Renal pelvis (tissue), 4 donors: ENCODE results near the gene CCDC91. TPM values are rescaled to one million over a fixed set of nuclear protein-coding genes. Genes with fewer than 3 reads are reported as not detected.
"Not testable (repeated sequence)": the region's sequence is repeated elsewhere in the genome, so short reads cannot be mapped to it uniquely, and the experiment has no call there.

ENCODE experiments used
- DNase-seq: peaks from one replicate; pipeline ENCODE4 v3.0.0-alpha.2; 2013
- polyA plus RNA-seq, 3 donors: library from polyadenylated mRNA; unstranded; fragments of 120-200 nt; gene quantifications; one replicate each; pipeline ENCODE4 v1.2.1, GENCODE V29; 2013; ENCODE audit not compliant: insufficient read length in 3 of 3

The CCDC91 gene
- polyA plus RNA-seq, 3 donors: 27.7 to 35.4 (median 33.0) TPM

DNA sequence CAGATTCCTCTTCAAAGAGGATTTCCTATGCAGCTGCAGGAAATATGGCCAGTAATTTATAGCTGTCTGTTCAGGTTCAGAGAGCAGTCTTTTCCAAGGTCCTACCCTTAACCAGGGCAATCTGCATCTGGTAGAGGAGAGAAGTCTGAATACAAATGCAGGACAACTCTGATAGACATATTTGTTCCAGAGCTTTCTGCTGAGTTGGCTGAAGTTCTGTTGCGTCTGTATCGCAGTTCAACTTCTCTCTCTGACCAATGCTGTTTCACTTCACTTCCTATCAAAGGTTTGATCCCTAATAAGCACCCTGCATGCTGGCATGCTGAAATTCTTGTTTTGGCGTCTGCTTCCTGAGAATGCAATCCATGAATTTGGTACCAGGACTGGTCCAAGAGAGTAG is 14.0 kb upstream of the CCDC91 start:
- DNase-seq: no peak

DNA sequence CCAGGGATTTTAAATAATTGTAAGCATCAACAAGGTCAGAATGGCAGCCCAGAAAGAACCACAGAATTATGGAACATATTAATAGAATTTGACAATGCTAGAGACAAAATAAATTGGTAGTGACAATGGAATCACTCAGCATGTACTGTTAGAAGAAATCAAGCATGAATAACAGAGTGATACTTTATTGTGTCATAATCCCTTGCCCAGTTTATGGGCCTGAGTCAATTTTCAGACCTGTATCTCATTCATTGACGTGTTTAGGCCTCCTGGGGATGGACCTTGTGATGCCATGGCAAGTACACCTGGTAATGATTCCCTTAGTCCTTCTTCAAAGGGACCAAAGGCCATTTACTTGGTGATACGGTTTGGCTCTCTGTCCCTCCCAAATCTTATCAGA is 12.8 kb upstream of the CCDC91 start:
- no peak for DNase-seq

DNA sequence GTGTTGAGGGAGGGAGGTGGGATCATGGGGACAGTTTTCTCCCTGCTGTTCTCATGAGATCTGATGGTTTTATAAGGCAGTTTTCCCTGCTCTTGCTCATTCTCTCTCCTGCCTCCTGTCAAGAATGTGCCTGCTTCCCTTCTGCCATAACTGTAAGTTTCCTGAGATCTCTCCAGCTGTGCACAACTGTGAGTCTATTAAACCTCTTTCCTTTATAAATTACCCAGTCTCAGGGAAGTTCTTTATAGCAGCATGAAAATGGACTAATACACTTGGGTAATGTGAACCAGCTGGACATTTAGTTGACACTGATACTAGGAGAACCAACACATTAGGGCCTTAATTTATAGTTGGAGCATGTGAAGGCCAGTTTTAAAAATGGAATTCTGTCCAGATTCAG is 12.4 kb upstream of the CCDC91 start:
- peak; percentile 52 for DNase-seq

- no peak for DNase-seq
Measured at GRCh38 chr12:28178775-28179174, 11.5 kb upstream of the CCDC91 start.

- DNase-seq: no peak
Measured at GRCh38 chr12:28180786-28181185, 9.5 kb upstream of the CCDC91 start.

- DNase-seq: no peak
Measured at GRCh38 chr12:28184375-28184774, 5.9 kb upstream of the CCDC91 start.

DNA sequence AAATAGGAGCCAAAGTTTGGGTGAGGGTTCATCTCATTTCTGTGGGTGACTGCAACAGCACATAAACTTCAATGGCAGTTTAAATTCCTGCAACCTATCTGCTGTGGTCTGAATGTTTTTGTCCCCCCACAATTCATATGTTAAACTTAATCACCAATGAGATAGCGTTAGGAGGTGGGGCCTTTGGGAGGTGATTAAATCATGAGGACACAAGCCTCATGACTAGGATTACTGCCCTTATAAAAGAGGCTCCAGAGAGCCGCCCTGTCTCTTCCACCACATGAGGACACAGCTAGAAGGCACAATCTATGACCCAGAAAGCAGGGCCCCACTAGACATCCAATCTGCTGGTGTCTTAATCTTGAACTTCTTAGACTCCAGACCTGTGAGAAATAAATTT is 3.8 kb upstream of the CCDC91 start:
- DNase-seq: no peak

DNA sequence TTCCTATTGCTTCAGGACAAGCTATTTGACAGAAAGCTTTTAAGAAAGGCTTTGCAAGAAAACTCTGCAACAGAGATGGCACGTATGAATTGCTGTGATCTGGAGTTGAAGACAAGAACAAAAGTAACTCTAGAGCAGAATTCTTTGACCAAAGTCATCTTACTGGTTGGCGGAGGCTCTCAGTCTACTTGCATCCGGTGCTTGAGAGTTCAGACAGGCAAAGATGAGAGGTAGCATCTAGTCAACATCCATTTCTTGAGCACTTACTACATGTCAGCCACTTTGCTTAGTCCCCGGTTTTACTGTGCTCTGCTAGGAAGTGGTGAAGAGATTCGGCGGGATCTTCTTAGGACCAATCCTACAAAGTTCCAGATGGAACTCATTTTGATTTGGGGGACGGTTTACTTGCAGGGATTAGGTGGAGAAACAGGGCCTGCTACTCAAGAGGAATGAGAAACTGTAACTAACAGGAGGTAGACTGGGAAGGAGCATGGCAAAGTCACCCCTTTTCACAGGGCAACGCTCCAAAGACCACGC is 404 bp upstream of the CCDC91 start:
- DNase-seq: no peak

DNA sequence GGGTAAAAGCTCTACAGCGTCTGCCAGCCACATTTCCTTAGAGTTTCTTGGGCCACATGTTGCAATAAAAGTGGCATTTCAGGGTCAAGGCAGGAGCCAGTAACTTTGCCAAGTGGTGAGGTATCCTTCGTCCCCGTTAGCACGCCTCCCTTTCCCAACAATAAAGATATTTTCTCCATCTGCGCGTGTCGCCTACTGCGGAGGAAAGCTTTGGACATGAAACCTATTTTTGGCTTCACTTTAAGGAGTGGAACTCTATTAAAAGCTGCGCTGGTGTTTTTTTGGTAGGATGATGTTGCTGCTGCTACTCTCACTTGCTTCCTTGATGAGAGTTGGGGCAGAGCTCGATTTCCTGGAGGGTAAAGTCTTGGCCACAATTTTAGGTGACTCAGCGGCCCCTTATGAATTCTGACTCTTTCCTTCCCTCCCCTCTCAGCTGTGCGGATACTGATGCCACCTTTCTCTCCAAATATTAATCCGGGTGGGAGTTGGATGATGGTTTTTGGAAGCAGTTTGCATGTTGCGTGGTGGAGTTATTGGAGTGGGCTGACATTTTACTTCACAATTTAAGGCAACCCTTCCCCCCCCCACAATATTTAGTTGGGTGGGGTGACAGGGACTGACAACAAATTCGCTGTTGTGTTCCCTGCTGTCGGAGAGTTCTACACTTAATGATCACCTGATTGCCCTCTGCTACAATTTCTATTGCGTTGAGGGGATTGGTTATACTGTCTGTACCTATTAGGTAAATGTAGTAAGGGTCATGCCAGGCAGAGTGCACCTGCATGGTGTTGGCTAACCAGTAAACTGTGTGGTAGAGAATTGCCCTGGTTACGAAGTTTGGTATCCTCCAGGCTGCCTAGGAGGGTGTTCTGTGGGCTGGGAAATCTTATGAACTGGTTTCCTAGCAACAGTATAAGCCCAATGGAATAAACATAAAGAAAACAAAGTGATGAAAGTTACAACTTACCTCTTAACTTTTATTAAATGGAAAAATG is 1.1 kb downstream of the CCDC91 start:
- no peak for DNase-seq

- no peak for DNase-seq
Measured at GRCh38 chr12:28192125-28192524, 1.9 kb downstream of the CCDC91 start.

DNA sequence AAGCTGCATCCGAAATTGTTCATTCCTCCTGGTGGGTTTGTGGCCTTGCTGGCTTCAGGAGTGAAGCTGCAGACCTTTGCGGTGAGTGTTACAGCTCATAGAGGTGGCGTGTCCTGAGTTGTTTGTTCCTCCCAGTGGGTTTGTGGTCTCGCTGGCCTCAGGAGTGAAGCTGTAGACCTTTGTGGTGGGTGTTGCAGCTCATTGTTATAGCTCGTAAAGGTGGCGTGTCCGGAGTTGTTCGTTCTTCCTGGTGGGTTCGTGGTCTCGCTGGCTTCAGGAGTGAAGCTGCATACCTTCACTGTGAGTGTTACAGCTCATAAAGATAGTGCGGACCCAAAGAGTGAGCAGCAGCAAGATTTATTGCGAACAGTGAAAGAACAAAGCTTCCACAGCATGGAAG is 4.4 kb downstream of the CCDC91 start:
- not testable (repeated sequence) for DNase-seq

DNA sequence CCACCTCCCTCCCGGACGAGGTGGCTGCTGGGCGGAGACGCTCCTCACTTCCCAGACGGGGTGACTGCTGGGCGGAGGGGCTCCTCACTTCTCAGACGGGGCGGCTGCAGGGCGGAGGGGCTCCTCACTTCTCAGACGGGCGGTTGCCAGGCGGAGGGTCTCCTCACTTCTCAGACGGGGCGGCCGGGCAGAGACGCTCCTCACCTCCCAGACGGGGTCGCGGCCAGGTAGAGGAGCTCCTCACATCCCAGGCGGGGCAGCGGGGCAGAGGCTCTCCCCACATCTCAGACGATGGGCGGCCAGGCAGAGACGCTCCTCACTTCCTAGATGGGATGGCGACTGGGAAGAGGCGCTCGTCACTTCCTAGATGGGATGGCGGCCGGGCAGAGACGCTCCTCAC is 10.9 kb downstream of the CCDC91 start:
- not testable (repeated sequence) for DNase-seq

GRCh38 chr12:28202374-28203130 is 12.3 kb downstream of the CCDC91 start:
- no peak for DNase-seq

DNA sequence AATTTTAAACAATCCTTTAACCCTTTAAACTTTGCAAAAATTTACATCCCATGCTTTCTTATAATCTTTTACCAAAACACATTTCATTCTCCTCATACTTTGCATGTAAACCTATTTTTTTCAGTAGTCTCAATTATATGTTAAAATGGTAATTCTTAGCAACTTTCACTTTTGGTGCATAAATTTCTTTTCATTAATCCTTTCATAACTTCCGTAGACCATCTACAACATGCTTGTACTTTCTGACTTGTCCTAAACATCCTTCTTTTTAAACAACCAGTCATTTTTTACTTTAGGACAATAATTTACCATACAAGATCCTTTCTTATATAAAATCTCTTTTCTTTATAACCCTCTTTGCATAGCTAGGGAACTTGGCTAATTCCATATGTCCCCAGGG is 19.5 kb downstream of the CCDC91 start:
- no peak for DNase-seq

- no peak for DNase-seq
Measured at GRCh38 chr12:28212182-28212581, 21.9 kb downstream of the CCDC91 start.

DNA sequence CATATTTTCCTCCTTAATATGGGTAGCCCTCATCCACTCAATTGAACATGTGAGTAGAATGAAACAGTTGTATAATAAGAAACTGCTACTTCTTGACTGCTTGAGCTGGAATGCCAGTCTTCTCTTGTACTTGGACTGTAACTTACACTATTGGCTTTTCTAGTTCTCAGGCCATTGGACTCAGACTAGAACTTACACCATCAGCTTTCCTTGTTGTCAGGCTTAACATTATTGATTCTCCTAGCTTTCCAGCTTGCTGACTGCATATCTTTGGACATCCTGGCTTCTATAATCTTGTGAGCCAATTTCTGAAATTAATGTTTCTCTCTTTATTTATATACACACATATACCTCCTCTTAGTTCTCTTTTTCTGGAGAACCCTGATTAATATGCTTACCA is 24.8 kb downstream of the CCDC91 start:
- DNase-seq: no peak

DNA sequence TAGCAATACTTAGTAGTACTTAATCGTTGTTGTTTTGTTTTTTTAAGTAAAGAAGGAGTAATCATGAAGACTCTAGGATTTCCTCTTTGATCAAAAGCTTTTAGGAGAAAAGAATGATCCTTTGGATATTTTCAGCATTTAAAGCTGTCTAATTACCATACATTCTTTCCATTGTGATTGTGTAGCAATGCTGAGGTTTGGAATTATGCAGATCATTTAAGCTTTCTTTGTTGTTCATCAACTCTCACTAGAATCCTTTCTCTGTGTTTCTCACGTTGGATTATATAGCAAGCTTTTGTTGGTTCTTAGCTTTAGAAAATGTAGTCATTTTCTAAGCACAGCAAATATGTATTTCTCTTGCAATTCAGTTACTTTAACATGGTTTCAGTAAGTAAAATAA is 25.8 kb downstream of the CCDC91 start:
- DNase-seq: no peak

DNA sequence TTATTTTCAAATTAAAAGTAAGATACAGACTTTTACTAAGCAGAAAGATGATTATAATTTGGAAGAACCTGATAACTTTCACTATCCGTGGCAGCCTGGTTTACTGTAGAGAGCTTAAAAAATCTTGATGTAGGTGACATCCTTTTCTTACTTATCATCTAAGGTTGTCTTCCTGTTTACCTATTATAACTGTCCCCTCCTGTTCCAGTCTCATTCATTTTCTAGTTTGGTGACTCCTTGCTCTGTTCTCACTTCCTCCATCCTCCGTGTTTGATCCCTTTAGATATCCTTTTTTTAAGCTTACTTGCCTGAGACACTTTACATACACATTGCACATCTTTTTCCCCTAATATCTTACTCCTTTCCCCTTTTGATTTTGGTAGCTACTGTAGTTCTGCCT is 27.5 kb downstream of the CCDC91 start:
- no peak for DNase-seq

GRCh38 chr12:28218875-28219274 is 28.6 kb downstream of the CCDC91 start:
- no peak for DNase-seq

- DNase-seq: no peak
Measured at GRCh38 chr12:28219827-28220226, 29.6 kb downstream of the CCDC91 start.

- DNase-seq: no peak
Measured at GRCh38 chr12:28222081-28222700, 31.9 kb downstream of the CCDC91 start.

GRCh38 chr12:28223025-28223554 is 32.8 kb downstream of the CCDC91 start:
- no peak for DNase-seq
